Prostate gland (tissue), 2 donors: ENCODE measurements around the gene NOS1AP. TPM values are rescaled to one million over a fixed set of nuclear protein-coding genes. Genes with fewer than 3 reads are reported as not detected.

ENCODE experiments used
- DNase-seq: peaks from one replicate; pipeline ENCODE4 v3.0.0-alpha.2; 2019; ENCODE audit warnings: low spot score
- H3K27ac ChIP-seq, 2 donors: fragments of 200-600 bp; sonication (generic); 2 replicates each; pipeline ENCODE4 v1.5.1; 2017 to 2019
- H3K27me3 ChIP-seq: fragments of 200-600 bp; sonication (generic); replicated peaks from 2 replicates; pipeline ENCODE4 v1.5.1; 2019; ENCODE audit not compliant: insufficient read depth
- H3K36me3 ChIP-seq, 2 donors: fragments of 200-600 bp; sonication (generic); 1 replicate in 1 of 2; 2 replicates in 1 of 2; pipeline versions ENCODE4 v1.5.1 to v1.8.1; 2017 to 2019
- H3K4me1 ChIP-seq: fragments of 200-600 bp; sonication (generic); replicated peaks from 2 replicates; pipeline ENCODE4 v1.5.1; 2019
- H3K4me3 ChIP-seq, 2 donors: fragments of 200-600 bp; sonication (generic); 2 replicates each; pipeline ENCODE4 v1.5.1; 2017 to 2019
- H3K9me3 ChIP-seq: fragments of 200-600 bp; sonication (generic); 2 replicates; pipeline ENCODE4 v1.5.1; 2017
- POLR2A ChIP-seq: fragments of 450-650 bp; IDR thresholded peaks from one replicate; pipeline ENCODE4 v1.6.1; 2016; ENCODE audit warnings: antibody characterized with exemption, mild to moderate bottlenecking
- POLR2AphosphoS5 ChIP-seq: sonication (generic); formaldehyde crosslinking; IDR thresholded peaks from one replicate; pipeline ENCODE4 v1.6.1; 2017; ENCODE audit warnings: antibody characterized with exemption
- WGBS: methylation state at CpG from one replicate; pipeline ENCODE4 v1.1.5; 2018; 5-methylcytosine and 5-hydroxymethylcytosine counted together
- intact Hi-C: fragments of 100-400 bp; cut with DNase I; formaldehyde crosslinking; loops from one replicate; pipeline ENCODE4 v1.14.2; 2022
- total RNA-seq, 2 donors: library from RNA; depleted of rRNA; stranded (reverse); fragments of >200 nt; gene quantifications; one replicate each; pipeline ENCODE4 v1.1.0, GENCODE V29; 2016
- TF ChIP-seq, protein P1 (sequence below), 4 experiments: fragments of 200-600 bp in 2 of 4; fragments of 450-650 bp in 2 of 4; sonication (generic) in 2 of 4; IDR thresholded peaks; 1 replicate in 3 of 4; 2 replicates in 1 of 4; pipeline ENCODE4 v1.5.1; 2016 to 2019; ENCODE audit warnings: antibody characterized with exemption in 4 of 4, mild to moderate bottlenecking in 2 of 4, moderate library complexity in 2 of 4

NOS1AP gene
- total RNA-seq, 2 donors from 2014 or later, result 9.9 to 11.0 TPM

DNA sequence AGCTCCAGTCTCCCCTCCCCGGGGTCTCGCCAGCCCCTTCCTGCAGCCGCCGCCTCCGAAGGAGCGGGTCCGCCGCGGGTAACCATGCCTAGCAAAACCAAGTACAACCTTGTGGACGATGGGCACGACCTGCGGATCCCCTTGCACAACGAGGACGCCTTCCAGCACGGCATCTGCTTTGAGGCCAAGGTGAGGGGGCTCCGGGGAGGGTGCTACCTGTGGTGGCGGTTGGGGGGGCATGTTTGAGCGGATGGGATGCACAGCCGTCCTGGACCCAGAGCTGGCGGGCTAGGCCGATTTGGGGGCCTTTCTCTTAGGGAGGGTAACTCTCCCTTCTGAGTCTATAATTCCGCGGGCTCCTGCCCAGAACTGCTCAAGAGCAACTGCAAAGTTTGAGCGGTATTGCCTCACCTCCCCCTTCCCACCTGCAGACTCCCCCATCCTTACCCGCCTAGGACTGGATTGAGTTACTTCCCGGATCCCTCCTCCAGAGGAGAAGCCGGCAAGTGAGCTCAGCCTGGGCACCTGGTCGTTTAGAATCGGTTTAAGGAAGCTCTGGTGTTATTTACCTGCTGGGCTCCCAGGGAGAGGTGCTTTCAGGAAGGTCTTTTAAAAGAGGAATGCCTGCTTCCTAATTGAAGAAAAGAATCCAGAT, 730 bp downstream of the NOS1AP start:
- Histone ChIP-seq H3K4me1 (no peaks in the 10 kb centered on the region), H3K27ac (peak overlapping the region; percentile 52 to 78), H3K4me3 (peak overlapping the region; percentile 69 to 75), H3K36me3 (no peaks in the 10 kb centered on the region), H3K9me3 (no peaks in the 10 kb centered on the region), H3K27me3 (no peaks in the 10 kb centered on the region)
- TF ChIP-seq, protein P1, sequence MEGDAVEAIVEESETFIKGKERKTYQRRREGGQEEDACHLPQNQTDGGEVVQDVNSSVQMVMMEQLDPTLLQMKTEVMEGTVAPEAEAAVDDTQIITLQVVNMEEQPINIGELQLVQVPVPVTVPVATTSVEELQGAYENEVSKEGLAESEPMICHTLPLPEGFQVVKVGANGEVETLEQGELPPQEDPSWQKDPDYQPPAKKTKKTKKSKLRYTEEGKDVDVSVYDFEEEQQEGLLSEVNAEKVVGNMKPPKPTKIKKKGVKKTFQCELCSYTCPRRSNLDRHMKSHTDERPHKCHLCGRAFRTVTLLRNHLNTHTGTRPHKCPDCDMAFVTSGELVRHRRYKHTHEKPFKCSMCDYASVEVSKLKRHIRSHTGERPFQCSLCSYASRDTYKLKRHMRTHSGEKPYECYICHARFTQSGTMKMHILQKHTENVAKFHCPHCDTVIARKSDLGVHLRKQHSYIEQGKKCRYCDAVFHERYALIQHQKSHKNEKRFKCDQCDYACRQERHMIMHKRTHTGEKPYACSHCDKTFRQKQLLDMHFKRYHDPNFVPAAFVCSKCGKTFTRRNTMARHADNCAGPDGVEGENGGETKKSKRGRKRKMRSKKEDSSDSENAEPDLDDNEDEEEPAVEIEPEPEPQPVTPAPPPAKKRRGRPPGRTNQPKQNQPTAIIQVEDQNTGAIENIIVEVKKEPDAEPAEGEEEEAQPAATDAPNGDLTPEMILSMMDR (IDR thresholded peaks at IDR 0.05), result no peak
- TF ChIP-seq POLR2A (no peak), POLR2AphosphoS5 (no peak)
- WGBS, result under 1% methylated on average over 23 of the region's 29 CpGs
- peak; percentile 40 for DNase-seq
- intact Hi-C loops, result no loop called here

DNA sequence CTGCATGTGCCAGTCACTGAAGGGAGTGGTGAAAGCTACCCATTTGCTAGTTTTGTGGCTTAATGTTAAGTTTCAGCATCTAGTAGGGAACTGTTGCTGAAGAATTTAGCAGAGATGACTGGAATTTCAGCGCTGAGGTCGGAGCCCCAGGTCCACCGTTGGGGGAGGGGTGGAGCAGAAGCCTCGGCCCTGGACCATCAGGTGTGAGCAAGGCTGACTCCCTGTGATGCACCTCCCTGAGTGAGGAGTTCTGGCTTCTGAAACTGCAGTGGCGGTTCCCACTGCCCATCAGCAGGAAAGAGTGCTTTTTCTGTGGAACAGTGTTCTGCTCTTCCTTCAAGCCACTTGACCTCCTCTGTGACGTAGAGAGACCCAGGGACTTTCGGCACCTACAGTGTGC, 1.3 kb downstream of the NOS1AP start:
- Histone ChIP-seq H3K27ac (peak overlapping the region in 1 of 2 donors; percentile 78), H3K4me1 (no peaks in the 10 kb centered on the region), H3K36me3 (no peaks in the 10 kb centered on the region), H3K4me3 (peak overlapping the region; percentile 69 to 75), H3K27me3 (no peaks in the 10 kb centered on the region), H3K9me3 (no peaks in the 10 kb centered on the region)
- DNase-seq, result peak; percentile 18
- TF ChIP-seq, protein P1 (IDR thresholded peaks at IDR 0.05), result no peak
- TF ChIP-seq POLR2A, result no peak
- TF ChIP-seq POLR2AphosphoS5, result no peak
- WGBS, result 42% methylated on average over 7 of the region's 7 CpGs
- intact Hi-C loops, result no loop called here

DNA sequence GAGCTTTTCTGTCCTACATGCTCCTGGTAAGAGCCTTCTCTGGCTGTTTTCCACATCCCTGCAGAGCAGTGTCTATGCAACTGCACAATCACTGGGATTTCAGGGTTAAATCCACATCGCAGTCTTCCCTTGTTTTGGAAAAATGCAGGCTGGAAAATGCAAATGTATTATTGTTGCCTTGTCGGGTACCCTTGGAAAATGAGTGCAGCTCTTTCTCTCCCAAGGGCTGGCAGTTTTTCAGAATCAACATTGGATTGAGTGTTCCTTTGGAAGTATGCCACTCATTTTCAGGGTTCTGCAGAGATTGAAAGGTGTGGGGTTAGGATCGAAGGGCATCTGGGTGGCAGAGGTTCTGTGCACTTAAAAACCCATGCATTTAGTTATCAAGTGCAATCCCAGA, 3.2 kb downstream of the NOS1AP start:
- WGBS, result 42% methylated on average over 3 of the region's 3 CpGs
- Histone ChIP-seq H3K4me3 (no peak overlapping the region), H3K4me1 (no peaks in the 10 kb centered on the region), H3K27me3 (no peaks in the 10 kb centered on the region), H3K9me3 (no peaks in the 10 kb centered on the region), H3K36me3 (no peaks in the 10 kb centered on the region), H3K27ac (no peak overlapping the region)
- DNase-seq, result no peak
- TF ChIP-seq POLR2A, result no peak
- TF ChIP-seq, protein P1 (IDR thresholded peaks at IDR 0.05), result no peak
- intact Hi-C loops, result no loop called here

DNA sequence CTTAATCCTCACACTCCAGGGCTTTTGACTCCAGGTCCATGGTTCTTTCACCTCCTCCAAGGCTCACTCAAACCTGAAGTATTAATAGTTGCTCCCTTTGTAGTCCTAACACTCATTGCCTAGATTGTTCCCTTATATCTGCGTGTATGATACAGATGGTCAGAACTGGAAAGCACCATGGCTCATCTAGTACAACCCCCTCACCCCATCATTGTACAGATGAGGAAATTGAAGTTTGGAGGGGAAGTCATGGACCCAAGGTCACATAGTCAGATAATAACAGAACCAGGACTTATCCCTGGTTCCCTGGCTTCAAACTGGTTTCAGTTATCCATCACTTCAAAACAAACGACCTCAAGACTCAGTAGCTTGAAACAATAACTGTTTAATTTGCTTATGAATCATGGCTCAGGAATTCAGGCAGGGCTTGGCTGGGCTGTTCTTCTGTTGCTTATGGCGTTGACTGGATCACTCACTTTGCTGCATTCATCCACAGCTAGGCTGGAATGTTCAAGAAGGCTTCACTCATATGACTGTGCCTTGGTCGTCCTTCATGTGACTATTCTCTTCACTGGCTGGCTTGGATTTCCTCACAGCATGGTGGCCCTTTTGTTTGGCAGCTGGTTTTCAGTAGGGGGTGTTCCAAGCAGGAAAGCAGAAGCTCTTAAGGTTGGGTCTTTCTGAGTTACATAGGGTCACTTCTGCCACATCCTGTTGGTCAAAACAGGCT, 5.0 kb downstream of the NOS1AP start:
- DNase-seq, result no peak
- Histone ChIP-seq H3K27me3 (no peaks in the 10 kb centered on the region), H3K4me1 (no peaks in the 10 kb centered on the region), H3K9me3 (no peaks in the 10 kb centered on the region), H3K27ac (no peak overlapping the region), H3K4me3 (no peak overlapping the region), H3K36me3 (no peaks in the 10 kb centered on the region)
- intact Hi-C loops, result no loop called here
- TF ChIP-seq, protein P1 (IDR thresholded peaks at IDR 0.05), result no peak
- TF ChIP-seq POLR2A (no peak), POLR2AphosphoS5 (no peak)
- WGBS, result 87% methylated on average over 4 of the region's 4 CpGs

DNA sequence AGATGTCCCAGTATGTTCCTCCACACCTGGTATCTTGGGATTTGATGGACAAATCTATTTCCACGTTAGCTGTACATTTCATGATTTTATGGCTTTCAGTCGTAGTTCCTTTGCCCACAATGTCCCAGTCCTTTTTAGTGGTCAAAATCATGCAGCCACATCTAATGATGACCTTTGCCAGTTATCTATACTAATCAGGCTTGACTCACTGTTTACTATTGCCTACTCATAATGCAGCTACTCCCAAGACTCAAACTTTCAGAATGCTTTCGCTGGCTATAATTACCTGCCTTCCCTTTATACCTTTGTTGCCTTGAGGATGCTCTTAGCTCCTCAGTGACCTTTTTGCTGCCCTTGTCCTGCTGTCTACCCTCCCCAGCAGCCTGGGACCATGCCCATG, 6.4 kb downstream of the NOS1AP start:
- no peaks in the 10 kb centered on the region for H3K9me3 ChIP-seq
- no peak for DNase-seq
- no peak overlapping the region for H3K4me3 ChIP-seq
- TF ChIP-seq, protein P1 (IDR thresholded peaks at IDR 0.05), result no peak
- TF ChIP-seq POLR2AphosphoS5, result no peak
- TF ChIP-seq POLR2A, result no peak
- H3K27ac ChIP-seq, result no peak overlapping the region
- no peaks in the 10 kb centered on the region for H3K4me1 ChIP-seq
- H3K27me3 ChIP-seq, result no peaks in the 10 kb centered on the region
- intact Hi-C loops, result no loop called here
- H3K36me3 ChIP-seq, result no peaks in the 10 kb centered on the region
- 89% methylated on average over 3 of the region's 3 CpGs for WGBS
